HCT116 (cell line): ENCODE data around the gene MRPL34. TPM values are rescaled to one million over a fixed set of nuclear protein-coding genes. Genes with fewer than 3 reads are reported as not detected.

Source experiments
- ATAC-seq: fragments of 200-7000 bp; cut with Tn5 transposase; 2 replicates; pipeline ENCODE4 v1.9.1; 2020; ENCODE audit warnings: mild to moderate bottlenecking, moderate library complexity
- BruUV-seq: library from RNA; stranded (reverse); fragments of 400-500 nt; replicated peaks from 2 replicates; lab custom pipeline; 2021; lab: Mats Ljungman, UMichigan
- CTCF ChIA-PET: fragments of 300-600 bp; sonication (Branson Sonifier 250); formaldehyde crosslinking; loops from one replicate; lab custom pipeline; 2021; ENCODE audit warnings: antibody characterized with exemption; lab: Charles Lee
- POLR2A ChIA-PET: fragments of 300-600, 350-600 bp; sonication (Branson Sonifier 250); formaldehyde crosslinking; loops from one replicate; lab custom pipeline; 2021; ENCODE audit warnings: antibody characterized with exemption; lab: Charles Lee
- RAD21 ChIA-PET, 2 experiments: fragments of 300-600 bp; sonication (Branson Sonifier 250); formaldehyde crosslinking; loops; one replicate each; lab custom pipeline; 2023; ENCODE audit warnings: low total read pairs in 2 of 2; ENCODE audit not compliant: uncharacterized antibody in 2 of 2, unreplicated experiment in 2 of 2, low non-redundant PET in 1 of 2; lab: Charles Lee
- DNase-seq: peaks from one replicate; pipeline ENCODE4 v3.0.0-alpha.2; 2010; ENCODE audit warnings: low read depth, low spot score
- H2AFZ ChIP-seq: fragments of 200-600 bp; shearing (Covaris generic), sonication (generic); 2 replicates; pipeline ENCODE4 v1.6.1; 2017; ENCODE audit warnings: low read depth, mixed run types, mixed read lengths, antibody characterized with exemption, low read length; ENCODE audit not compliant: poor library complexity, severe bottlenecking
- H3K27ac ChIP-seq: 2 replicates; pipeline ENCODE4 v1.5.1; 2012; ENCODE audit warnings: low read depth, low read length
- H3K27me3 ChIP-seq: fragments of 200-600 bp; sonication (generic); 2 replicates; pipeline ENCODE4 v1.6.1; 2016; ENCODE audit warnings: mixed run types, low read length, mixed read lengths; ENCODE audit not compliant: insufficient read depth
- H3K36me3 ChIP-seq, 2 experiments: fragments of 200-500 bp in 1 of 2; fragments of 200-600 bp in 1 of 2; sonication (Bioruptor generic) in 1 of 2; sonication (generic) in 1 of 2; 2 replicates each; pipeline versions ENCODE4 v1.5.1 to v1.6.1; 2014 to 2016; ENCODE audit warnings: low read length in 2 of 2, inconsistent platforms in 1 of 2, mixed read lengths in 1 of 2, mixed run types in 1 of 2; ENCODE audit not compliant: insufficient read depth in 2 of 2, control insufficient read depth in 1 of 2
- H3K4me1 ChIP-seq, 2 experiments: fragments of 200-600 bp in 1 of 2; sonication (generic) in 1 of 2; 2 replicates each; pipeline versions ENCODE4 v1.5.1 to v1.6.1; 2012 to 2017; ENCODE audit warnings: low read length in 2 of 2, inconsistent platforms in 1 of 2, mild to moderate bottlenecking in 1 of 2, mixed read lengths in 1 of 2, mixed run types in 1 of 2, moderate library complexity in 1 of 2; ENCODE audit not compliant: insufficient read depth in 2 of 2, control insufficient read depth in 1 of 2
- H3K4me2 ChIP-seq: fragments of 200-600 bp; sonication (generic); 2 replicates; pipeline ENCODE4 v1.6.1; 2017; ENCODE audit warnings: mixed run types, low read length, mixed read lengths
- H3K4me3 ChIP-seq, 2 experiments: fragments of 200-600 bp in 1 of 2; sonication (generic) in 1 of 2; replicated peaks in 1 of 2; 2 replicates each; pipeline ENCODE4 v1.5.1; 2011 to 2016; ENCODE audit warnings: low read length in 2 of 2, control low read depth in 1 of 2, low read depth in 1 of 2, mild to moderate bottlenecking in 1 of 2, mixed read lengths in 1 of 2, mixed run types in 1 of 2
- H3K79me2 ChIP-seq: fragments of 200-600 bp; sonication (generic); 2 replicates; pipeline ENCODE4 v1.6.1; 2017; ENCODE audit warnings: mild to moderate bottlenecking, mixed run types, low read length, moderate library complexity, mixed read lengths; ENCODE audit not compliant: insufficient read depth
- H3K9ac ChIP-seq: fragments of 200-600 bp; sonication (generic); 2 replicates; pipeline ENCODE4 v1.6.1; 2016; ENCODE audit warnings: low read length, mixed read lengths
- H3K9me2 ChIP-seq: fragments of 200-600 bp; sonication (generic), shearing (Covaris generic); 2 replicates; pipeline ENCODE4 v1.6.1; 2017; ENCODE audit warnings: mixed run types, mild to moderate bottlenecking, moderate library complexity; ENCODE audit not compliant: insufficient read depth
- H3K9me3 ChIP-seq, 2 experiments: fragments of 200-500 bp in 1 of 2; fragments of 200-600 bp in 1 of 2; sonication (Bioruptor generic) in 1 of 2; sonication (generic) in 1 of 2; 2 replicates each; pipeline ENCODE4 v1.6.1; 2014 to 2017; ENCODE audit warnings: low read length in 2 of 2, mixed read lengths in 2 of 2, inconsistent platforms in 1 of 2, low read depth in 1 of 2, mild to moderate bottlenecking in 1 of 2, mixed run types in 1 of 2, moderate library complexity in 1 of 2; ENCODE audit not compliant: control insufficient read depth in 1 of 2, insufficient read depth in 1 of 2
- H4K20me1 ChIP-seq: fragments of 200-600 bp; sonication (generic), shearing (Covaris generic); 2 replicates; pipeline ENCODE4 v1.6.1; 2017; ENCODE audit warnings: mixed run types, mild to moderate bottlenecking, moderate library complexity; ENCODE audit not compliant: insufficient read depth
- EGR1 ChIP-seq: IDR thresholded peaks from 2 replicates; pipeline ENCODE4 v1.6.1; 2012; ENCODE audit warnings: low read depth
- EZH2phosphoT487 ChIP-seq: fragments of 200-600 bp; IDR thresholded peaks from 2 replicates; pipeline ENCODE4 v1.6.1; 2018; ENCODE audit warnings: antibody characterized with exemption, borderline replicate concordance
- POLR2A ChIP-seq: IDR thresholded peaks from 2 replicates; pipeline ENCODE4 v1.7.0; 2011; ENCODE audit warnings: borderline replicate concordance; ENCODE audit not compliant: insufficient read depth, insufficient read length; ENCODE audit errors: extremely low read depth
- POLR2AphosphoS5 ChIP-seq: IDR thresholded peaks from 2 replicates; pipeline ENCODE4 v1.6.1; 2011; ENCODE audit warnings: mild to moderate bottlenecking, low read depth, low read length, moderate library complexity
- SP1 ChIP-seq: IDR thresholded peaks from 2 replicates; pipeline ENCODE4 v1.6.1; 2012; ENCODE audit warnings: low read depth
- SRF ChIP-seq: IDR thresholded peaks from 2 replicates; pipeline ENCODE4 v1.6.1; 2012; ENCODE audit warnings: low read depth
- TCF7L2 ChIP-seq: IDR thresholded peaks from 2 replicates; pipeline ENCODE4 v1.7.0; 2011; ENCODE audit warnings: borderline replicate concordance, inconsistent platforms; ENCODE audit not compliant: insufficient read depth, insufficient read length; ENCODE audit errors: extremely low read depth
- ZFX ChIP-seq: fragments of 450-650 bp; IDR thresholded peaks from 2 replicates; pipeline ENCODE4 v1.6.1; 2017
- intact Hi-C: fragments of 100-400 bp; cut with micrococcal nuclease; formaldehyde crosslinking; loops from 2 replicates; pipeline ENCODE4 v1.10.0; 2022
- total RNA-seq: library from RNA; stranded (reverse); gene quantifications from one replicate; pipeline ENCODE4 v1.2.1, GENCODE V29; 2021; ENCODE audit not compliant: unreplicated experiment

Gene MRPL34
- total RNA-seq, 1 experiment from 2014 or later: 114 TPM

GRCh38 chr19:17309198-17309964 lies 3.7 kb downstream of the MRPL34 start, which contains the start of gene DDA1:
Gene DDA1 (plus strand): TSS chr19:17309563. CDS start chr19:17309655, 92 bp downstream.
- DNase-seq (peak; percentile 100), ATAC-seq (peak; percentile 75)
- Histone ChIP-seq H3K27me3 (no peaks in the 10 kb centered on the region), H3K4me3 (peak within 1 kb of the TSS; percentile 80 to 98), H3K4me1 (peaks cover 47 to 64% of the 10 kb centered on the region in 2 experiments), H3K27ac (peak within 1 kb of the TSS; percentile 79), H3K4me2 (peak within 1 kb of the TSS; percentile 99), H3K9me3 (no peaks in the 10 kb centered on the region), H3K79me2 (peaks cover 59% of the 10 kb centered on the region), H4K20me1 (no peaks in the 10 kb centered on the region), H3K36me3 (peaks cover 0 to 7% of the 10 kb centered on the region in 2 experiments; a peak in 3 of 4 replicates), H2AFZ (no peak within 1 kb of the TSS), H3K9me2 (no peaks in the 10 kb centered on the region), H3K9ac (peak within 1 kb of the TSS; percentile 81)
- ChIA-PET RAD21 (interaction anchor here (0.8 to 1.6 kb wide), 6 partner anchors 23 to 94 kb away, joined by 3 to 5 read pairs (median 4); partner anchors contain the start of genes ANO8 (in 1 of the 2) and USE1 (in 1 of the 2)), CTCF (interaction anchor here (0.7 to 1.8 kb wide), 12 partner anchors 9 to 530 kb away, joined by 3 to 8 read pairs (median 4); partner anchors contain the start of genes ANO8, BABAM1 and USE1), POLR2A (interaction anchor here (0.6 to 3.2 kb wide), 13 partner anchors 8 to 457 kb away, joined by 4 to 39 read pairs (median 5); partner anchors contain the start of genes ANO8, BABAM1, MVB12A and USE1)
- TF ChIP-seq ZFX (peak; percentile 27; the same call in 1 of the 2 replicates), SRF (no peak), SP1 (peak; percentile 99), POLR2A (peak; percentile 49), EGR1 (peak; percentile 71), TCF7L2 (peak; percentile 45), POLR2AphosphoS5 (peak; percentile 63), EZH2phosphoT487 (no peak)
- BruUV-seq: TSS peak; percentile 59
- intact Hi-C loops: loop anchor here (2.0 kb wide), 1 partner anchor 17 kb away; no protein-coding TSS in a partner anchor
